ENCODE data around the gene REXO1.
A peak's percentile ranks its signal among the peaks of the same experiment; 100 is the strongest.

The REXO1 gene

DNA sequence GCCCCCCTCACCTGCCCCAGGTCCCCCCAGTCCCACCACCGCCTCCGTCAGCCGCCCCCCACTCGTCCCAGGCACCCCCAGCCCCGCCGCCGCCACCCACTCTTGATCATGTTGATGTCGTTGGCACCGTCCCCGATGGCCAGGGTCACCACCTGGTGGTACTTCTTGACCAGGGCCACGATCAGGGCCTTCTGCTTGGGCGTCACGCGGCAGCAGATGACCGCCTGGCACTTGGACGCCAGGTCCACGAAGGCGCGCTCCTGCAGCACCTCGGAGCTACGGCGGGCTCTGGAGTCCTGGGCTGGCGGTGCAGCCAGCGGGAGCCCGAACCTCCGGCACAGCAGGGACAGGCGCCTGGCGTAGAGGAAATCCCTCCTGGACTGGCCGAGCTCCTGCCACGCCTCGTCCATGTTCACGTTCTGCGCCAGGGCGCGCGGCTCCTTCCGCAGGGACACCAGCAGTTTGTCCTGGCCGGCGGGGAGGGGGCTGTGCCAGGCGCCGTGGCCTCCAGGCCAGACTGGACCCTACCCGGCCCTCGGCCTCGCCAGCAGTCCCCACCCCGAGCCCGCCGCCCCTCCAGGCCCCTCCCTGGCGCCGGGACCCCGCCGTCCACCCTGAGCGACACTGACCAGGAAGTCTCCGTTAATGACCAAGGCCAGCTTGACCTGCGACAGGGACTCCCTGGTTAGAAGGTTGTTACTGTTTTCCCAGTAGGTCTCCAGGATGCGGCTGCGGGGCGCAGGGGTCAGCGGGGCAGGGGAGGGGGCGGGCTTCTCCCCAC lies 58.8 kb downstream of the REXO1 start:
- ATAC-seq (replicated peaks) (no peak), DNase-seq (no peak)
- H3K27me3 Mint-ChIP-seq = peaks cover 46 to 59% of the 10 kb centered on the region in 2 donors
- peaks cover 0 to 3% of the 10 kb centered on the region in 2 donors for H3K4me1 Mint-ChIP-seq
- no peak overlapping the region for H3K4me3 Mint-ChIP-seq
- H3K36me3 Mint-ChIP-seq = no peaks in the 10 kb centered on the region
- no peaks in the 10 kb centered on the region for H3K9me3 Mint-ChIP-seq
- H3K27ac Mint-ChIP-seq = no peak overlapping the region

- H3K4me1 Mint-ChIP-seq = peaks cover 6% of the 10 kb centered on the region in 2 donors
- H3K4me3 Mint-ChIP-seq = no peak overlapping the region
Observed at GRCh38 chr19:1787116-1787515, 61.2 kb downstream of the REXO1 start.

DNA sequence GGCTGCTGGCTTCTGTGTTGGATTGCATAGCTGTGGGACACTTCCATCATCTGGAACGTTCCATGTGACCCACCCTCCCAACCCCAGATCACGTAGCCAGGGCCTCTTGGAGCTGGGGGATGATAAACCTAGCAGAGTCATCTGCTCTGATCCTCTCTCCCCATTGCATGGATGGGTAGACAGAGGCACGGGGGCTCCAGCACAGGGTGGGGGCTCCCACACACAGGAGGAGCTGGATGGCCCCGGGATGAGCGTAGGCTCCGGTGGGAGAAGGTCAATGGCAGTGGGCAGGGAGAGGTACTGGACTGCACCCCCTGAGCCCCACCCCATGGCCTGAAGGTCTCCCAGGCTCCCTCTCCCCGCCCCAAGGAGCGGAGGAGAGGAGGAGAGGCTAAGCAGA lies 61.6 kb downstream of the REXO1 start:
- no peak for DNase-seq
- Mint-ChIP-seq H3K4me3 (no peak overlapping the region), H3K27me3 (peaks cover 51 to 66% of the 10 kb centered on the region in 2 donors), H3K27ac (no peak overlapping the region), H3K36me3 (no peaks in the 10 kb centered on the region), H3K9me3 (peaks cover 0 to 3% of the 10 kb centered on the region in 2 donors), H3K4me1 (peaks cover 6% of the 10 kb centered on the region in 2 donors)
- no peak for ATAC-seq (replicated peaks)

More at GRCh38 chr19:1787116-1787515, 61.2 kb downstream of the REXO1 start:
- H3K27me3 Mint-ChIP-seq = peaks cover 51 to 66% of the 10 kb centered on the region in 2 donors
- no peaks in the 10 kb centered on the region for H3K36me3 Mint-ChIP-seq
- no peak for ATAC-seq (replicated peaks)
- no peak for DNase-seq
- H3K27ac Mint-ChIP-seq = no peak overlapping the region
- H3K9me3 Mint-ChIP-seq = peaks cover 0 to 3% of the 10 kb centered on the region in 2 donors

GRCh38 chr19:1785310-1785709 lies 63.0 kb downstream of the REXO1 start:
- Mint-ChIP-seq H3K4me1 (peaks cover 5 to 6% of the 10 kb centered on the region in 2 donors), H3K36me3 (peaks cover 0 to 5% of the 10 kb centered on the region in 2 donors), H3K4me3 (no peak overlapping the region), H3K9me3 (peaks cover 0 to 5% of the 10 kb centered on the region in 2 donors), H3K27me3 (peaks cover 49 to 70% of the 10 kb centered on the region in 2 donors), H3K27ac (no peak overlapping the region)
- no peak for DNase-seq
- ATAC-seq (replicated peaks) = no peak

DNA sequence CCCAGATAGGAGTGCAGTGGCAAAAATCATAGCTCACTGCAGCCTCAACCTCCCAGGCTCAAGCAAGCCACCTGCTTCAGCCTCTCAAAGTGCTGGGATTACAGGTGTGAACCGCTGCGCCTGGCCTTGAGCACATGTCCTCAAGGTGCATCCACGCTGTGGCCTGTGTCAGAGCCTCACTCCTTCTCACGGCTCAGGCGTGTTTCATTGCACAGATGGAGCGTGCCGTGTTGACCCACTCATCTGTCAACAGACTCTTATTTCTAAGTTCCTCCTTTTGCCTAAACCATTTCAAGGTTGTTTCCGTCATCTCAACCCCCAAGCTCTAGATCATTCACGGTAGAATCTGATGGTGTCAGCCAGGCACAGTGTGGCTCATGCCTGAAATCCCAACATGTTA lies 64.4 kb downstream of the REXO1 start:
- Mint-ChIP-seq H3K9me3 (peaks cover 0 to 5% of the 10 kb centered on the region in 2 donors), H3K27ac (no peak overlapping the region), H3K4me1 (peaks cover 5 to 6% of the 10 kb centered on the region in 2 donors), H3K36me3 (peaks cover 0 to 5% of the 10 kb centered on the region in 2 donors), H3K4me3 (no peak overlapping the region), H3K27me3 (peaks cover 60 to 77% of the 10 kb centered on the region in 2 donors)
- ATAC-seq (replicated peaks) = peak; percentile 88 to 89
- DNase-seq = no peak

DNA sequence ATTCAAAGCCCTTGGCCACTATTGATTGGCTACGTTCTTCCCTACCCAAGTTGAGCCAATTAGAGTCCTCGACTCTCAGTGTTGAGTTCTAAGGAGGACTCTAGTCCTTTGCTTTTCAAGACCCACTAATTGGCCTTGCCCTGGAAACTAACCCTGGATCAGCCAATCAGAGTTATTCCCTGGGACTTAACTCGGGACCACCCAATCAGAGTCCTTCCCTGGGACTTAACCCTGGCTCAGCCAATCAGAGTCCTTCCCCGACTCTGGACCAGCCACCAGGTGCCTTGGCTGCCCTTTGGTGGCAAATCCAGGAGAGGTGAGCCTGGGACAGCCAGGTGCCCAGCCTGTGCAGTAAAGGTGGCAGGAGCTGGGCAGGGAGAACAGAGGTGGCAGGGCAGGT lies 64.9 kb downstream of the REXO1 start:
- Mint-ChIP-seq H3K27me3 (peaks cover 60 to 77% of the 10 kb centered on the region in 2 donors), H3K27ac (no peak overlapping the region)
- ATAC-seq (replicated peaks) = no peak

DNA sequence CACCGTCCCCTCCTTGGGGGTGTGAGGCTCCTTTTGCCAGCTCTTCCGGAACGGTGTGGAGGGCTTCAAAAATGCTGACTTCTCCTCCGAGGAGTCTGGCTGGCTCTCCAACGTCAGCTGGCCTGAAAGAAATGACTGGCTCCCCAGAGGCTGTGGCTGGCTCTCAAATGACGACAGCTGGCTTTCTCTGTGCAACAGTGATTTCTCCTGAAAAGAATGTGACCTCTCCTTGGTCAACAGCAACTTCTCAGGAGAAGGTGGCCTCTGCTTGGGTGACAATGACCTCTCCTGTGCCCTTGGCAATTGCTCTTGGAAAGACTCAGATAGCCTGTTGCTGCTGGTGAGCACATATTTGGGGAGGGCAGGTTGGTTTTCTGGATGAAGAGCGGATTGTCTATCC lies 65.8 kb downstream of the REXO1 start:
- Mint-ChIP-seq H3K27ac (no peak overlapping the region), H3K27me3 (peaks cover 61 to 80% of the 10 kb centered on the region in 2 donors), H3K4me3 (no peak overlapping the region), H3K4me1 (peaks cover 5 to 6% of the 10 kb centered on the region in 2 donors), H3K9me3 (peaks cover 0 to 5% of the 10 kb centered on the region in 2 donors), H3K36me3 (peaks cover 0 to 5% of the 10 kb centered on the region in 2 donors)
- ATAC-seq (replicated peaks) (no peak), DNase-seq (no peak)

More for the DNA sequence above, 64.9 kb downstream of the REXO1 start:
- Mint-ChIP-seq H3K9me3 (peaks cover 0 to 5% of the 10 kb centered on the region in 2 donors), H3K4me3 (no peak overlapping the region), H3K36me3 (peaks cover 0 to 5% of the 10 kb centered on the region in 2 donors), H3K4me1 (peaks cover 5 to 6% of the 10 kb centered on the region in 2 donors)
- no peak for DNase-seq

DNA sequence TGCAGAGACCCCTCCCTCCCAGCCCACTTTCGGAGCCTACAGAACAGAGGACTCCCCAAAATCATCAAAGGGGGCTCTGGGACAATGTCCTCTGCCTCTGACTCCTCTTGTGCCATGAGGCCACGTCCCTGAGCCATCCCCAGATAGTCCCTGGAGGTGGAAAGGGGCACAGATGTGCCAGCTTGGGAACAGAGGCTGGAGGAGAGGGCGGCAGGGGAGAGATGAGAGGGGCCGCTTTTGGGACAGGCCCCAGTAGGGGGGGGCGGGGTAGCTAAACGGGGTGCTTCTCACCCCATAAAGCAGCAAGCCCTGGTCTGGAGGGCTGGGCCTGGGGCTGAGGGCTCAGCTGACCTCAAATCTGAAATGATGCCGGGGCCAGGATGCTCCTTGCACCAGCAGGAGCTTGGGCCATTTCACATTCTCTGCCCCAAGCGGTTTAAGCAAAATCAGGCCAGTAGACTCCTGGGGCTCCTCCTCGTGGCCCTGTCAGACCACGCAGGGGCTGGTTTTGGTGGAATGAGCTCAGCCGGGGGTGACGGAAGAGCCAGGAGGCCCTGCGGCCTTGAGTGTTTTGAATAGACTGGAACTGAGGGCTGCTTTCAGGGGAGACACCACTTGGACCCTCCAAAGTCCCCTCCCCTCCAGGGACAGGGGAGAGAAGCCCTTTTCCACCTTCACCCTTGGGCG lies 67.9 kb downstream of the REXO1 start:
- no peak for ATAC-seq (replicated peaks)
- Mint-ChIP-seq H3K36me3 (peaks cover 1 to 5% of the 10 kb centered on the region in 2 donors), H3K4me3 (no peak overlapping the region), H3K27me3 (peaks cover 65 to 83% of the 10 kb centered on the region in 2 donors), H3K9me3 (peaks cover 0 to 5% of the 10 kb centered on the region in 2 donors), H3K4me1 (peaks cover 8 to 12% of the 10 kb centered on the region in 2 donors), H3K27ac (no peak overlapping the region)
- no peak for DNase-seq

DNA sequence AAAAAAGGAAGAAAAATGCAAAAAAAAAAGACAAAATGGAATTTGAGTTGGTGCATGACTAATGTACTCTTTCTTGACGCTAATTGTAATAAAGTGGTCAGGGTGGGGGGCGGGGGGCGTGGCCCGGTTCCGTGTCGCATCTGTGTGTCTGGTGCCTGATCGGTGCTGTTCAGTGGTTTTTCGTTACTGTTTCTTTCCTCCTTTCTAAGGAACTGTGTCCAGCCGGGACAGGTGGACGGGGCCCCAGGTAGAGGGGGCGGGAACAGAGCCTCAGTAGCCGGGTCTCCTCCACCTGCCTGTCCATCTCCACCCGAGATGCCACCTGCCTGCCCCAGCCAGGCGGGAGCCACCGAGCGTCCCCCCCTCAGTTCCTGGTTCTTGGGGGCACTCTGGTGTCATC lies 68.7 kb downstream of the REXO1 start:
- no peak overlapping the region for H3K4me3 Mint-ChIP-seq
- H3K27ac Mint-ChIP-seq = no peak overlapping the region
- ATAC-seq (replicated peaks) = no peak
- no peak for DNase-seq
- H3K36me3 Mint-ChIP-seq = peaks cover 1 to 5% of the 10 kb centered on the region in 2 donors
- peaks cover 62 to 83% of the 10 kb centered on the region in 2 donors for H3K27me3 Mint-ChIP-seq
- H3K4me1 Mint-ChIP-seq = peaks cover 9 to 12% of the 10 kb centered on the region in 2 donors
- peaks cover 0 to 7% of the 10 kb centered on the region in 2 donors for H3K9me3 Mint-ChIP-seq

DNA sequence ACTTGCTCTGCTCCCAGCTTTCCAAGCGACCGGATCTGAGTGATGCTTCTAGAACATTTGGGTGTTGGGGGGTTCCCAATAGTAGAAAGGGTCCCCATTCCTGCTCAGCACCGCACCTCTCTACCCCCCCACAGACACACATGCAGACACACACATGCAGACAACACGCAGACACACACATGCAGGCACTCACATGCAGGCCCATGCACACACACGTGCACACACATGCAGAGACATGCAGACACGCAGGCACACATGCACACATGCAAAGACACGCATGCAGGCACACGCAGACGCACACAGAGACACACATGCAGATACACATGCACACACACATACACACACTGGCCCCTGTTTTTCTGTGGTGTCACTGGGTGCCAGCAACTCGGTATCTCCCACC lies 71.1 kb downstream of the REXO1 start:
- Mint-ChIP-seq H3K27ac (peak overlapping the region; percentile 65), H3K27me3 (peaks cover 71 to 87% of the 10 kb centered on the region in 2 donors), H3K4me3 (no peak overlapping the region), H3K4me1 (peaks cover 6% of the 10 kb centered on the region in 2 donors), H3K9me3 (peaks cover 0 to 4% of the 10 kb centered on the region in 2 donors), H3K36me3 (peaks cover 3 to 5% of the 10 kb centered on the region in 2 donors)
- DNase-seq = no peak
- no peak for ATAC-seq (replicated peaks)

GRCh38 chr19:1776606-1777147 lies 71.6 kb downstream of the REXO1 start:
- no peak for DNase-seq
- H3K36me3 Mint-ChIP-seq = peaks cover 3 to 5% of the 10 kb centered on the region in 2 donors
- peaks cover 6% of the 10 kb centered on the region in 2 donors for H3K4me1 Mint-ChIP-seq

DNA sequence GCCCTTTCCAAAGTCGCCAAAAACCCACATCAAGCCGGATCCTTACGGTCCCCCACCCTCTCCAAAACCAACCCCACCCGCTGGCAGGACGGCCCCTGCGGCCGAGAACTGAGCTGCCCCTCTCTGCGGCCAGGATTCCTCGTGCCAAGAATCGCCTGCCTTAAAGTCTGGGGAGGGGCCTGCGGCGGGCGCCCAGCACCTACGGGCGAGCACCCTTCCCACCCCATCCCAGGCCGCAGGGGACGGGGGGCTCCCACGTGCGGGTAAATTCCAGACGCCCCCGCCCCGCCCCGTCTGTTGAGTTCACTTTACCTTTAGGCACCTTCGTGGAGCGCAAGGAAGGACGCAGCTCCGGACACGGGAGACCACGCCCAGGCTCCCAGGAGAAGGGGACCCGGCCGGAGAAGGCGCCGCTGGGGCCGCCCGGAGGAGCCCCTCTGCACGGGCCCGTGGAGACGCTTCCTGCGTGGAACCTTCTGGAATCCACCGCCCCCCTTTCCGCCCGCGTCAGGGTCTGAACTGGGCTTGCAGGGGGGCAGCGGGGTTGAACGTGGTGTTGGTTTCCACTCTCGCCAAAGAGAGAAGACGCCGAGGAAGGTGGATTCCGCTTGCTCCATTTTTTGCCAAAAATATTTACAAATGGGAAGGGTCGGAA lies 72.2 kb downstream of the REXO1 start:
- DNase-seq (no peak), ATAC-seq (replicated peaks) (no peak)
- Mint-ChIP-seq H3K9me3 (peaks cover 2 to 5% of the 10 kb centered on the region in 2 donors), H3K27ac (no peak overlapping the region), H3K4me3 (peak overlapping the region in 1 of 2 donors; percentile 11), H3K27me3 (peaks cover 75 to 92% of the 10 kb centered on the region in 2 donors), H3K36me3 (peaks cover 4 to 5% of the 10 kb centered on the region in 2 donors), H3K4me1 (peaks cover 6% of the 10 kb centered on the region in 2 donors)

More at GRCh38 chr19:1776606-1777147, 71.6 kb downstream of the REXO1 start:
- ATAC-seq (replicated peaks) = no peak
- Mint-ChIP-seq H3K27me3 (peaks cover 71 to 89% of the 10 kb centered on the region in 2 donors), H3K9me3 (peaks cover 0 to 4% of the 10 kb centered on the region in 2 donors), H3K4me3 (peak overlapping the region in 1 of 2 donors; percentile 37), H3K27ac (no peak overlapping the region)

- Mint-ChIP-seq H3K9me3 (peaks cover 10 to 11% of the 10 kb centered on the region in 2 donors), H3K4me1 (peaks cover 6% of the 10 kb centered on the region in 2 donors), H3K36me3 (peaks cover 5 to 7% of the 10 kb centered on the region in 2 donors), H3K27ac (no peak overlapping the region), H3K4me3 (peak overlapping the region in 1 of 2 donors; percentile 43), H3K27me3 (peaks cover 75 to 92% of the 10 kb centered on the region in 2 donors)
- no peak for ATAC-seq (replicated peaks)
- no peak for DNase-seq
Observed at GRCh38 chr19:1774989-1775772, 73.1 kb downstream of the REXO1 start.
